WTC11 (cell line): Measurements from ENCODE around the gene TRAFD1. TPM values are rescaled to one million over a fixed set of nuclear protein-coding genes. Genes with fewer than 3 reads are reported as not detected.

Experiments
- ATAC-seq: fragments of 200-7000 bp; cut with Tn5 transposase; 2 replicates; pipeline ENCODE4 v1.10.0; 2021; ENCODE audit warnings: mild to moderate bottlenecking, moderate library complexity
- CTCF ChIA-PET: fragments of 300-600 bp; sonication (Branson Sonifier 250); formaldehyde crosslinking; loops from one replicate; lab custom pipeline; 2021; ENCODE audit warnings: antibody characterized with exemption; lab: Charles Lee
- POLR2A ChIA-PET: fragments of 350-600 bp; sonication (Branson Sonifier 250); formaldehyde crosslinking; loops from one replicate; lab custom pipeline; 2021; ENCODE audit warnings: antibody characterized with exemption; lab: Charles Lee
- DNase-seq: peaks from one replicate; pipeline ENCODE4 v3.0.0; 2021; ENCODE audit warnings: low spot score
- H3K27ac Mint-ChIP-seq: 2 replicates; pipeline ENCODE4 v1.8.0; 2021; ENCODE audit warnings: mixed read lengths
- H3K27me3 Mint-ChIP-seq: 2 replicates; pipeline ENCODE4 v1.8.0; 2021; ENCODE audit warnings: low read depth, mild to moderate bottlenecking, moderate library complexity, mixed read lengths
- H3K36me3 Mint-ChIP-seq: 2 replicates; pipeline ENCODE4 v1.8.0; 2021; ENCODE audit warnings: mixed read lengths
- H3K4me1 Mint-ChIP-seq: 2 replicates; pipeline ENCODE4 v1.8.0; 2022; ENCODE audit warnings: mixed read lengths
- H3K4me3 Mint-ChIP-seq: 2 replicates; pipeline ENCODE4 v1.8.0; 2021; ENCODE audit warnings: mild to moderate bottlenecking, moderate library complexity, mixed read lengths
- H3K9me3 Mint-ChIP-seq: 2 replicates; pipeline ENCODE4 v1.8.0; 2021; ENCODE audit warnings: mixed read lengths
- CREB1 ChIP-seq: sonication (generic); formaldehyde crosslinking; IDR thresholded peaks from 2 replicates; pipeline ENCODE4 v1.8.0; 2023; ENCODE audit warnings: mild to moderate bottlenecking, missing genetic modification reagents
- ESRRA ChIP-seq: sonication (generic); formaldehyde crosslinking; IDR thresholded peaks from 2 replicates; pipeline ENCODE4 v1.8.1; 2022; ENCODE audit warnings: mild to moderate bottlenecking, missing genetic modification reagents, borderline replicate concordance
- FOXK1 ChIP-seq: sonication (generic); formaldehyde crosslinking; IDR thresholded peaks from 2 replicates; pipeline ENCODE4 v1.8.0; 2022; ENCODE audit warnings: mild to moderate bottlenecking, moderate library complexity, missing genetic modification reagents
- FOXP1 ChIP-seq: sonication (generic); formaldehyde crosslinking; IDR thresholded peaks from 2 replicates; pipeline ENCODE4 v1.8.0; 2022; ENCODE audit warnings: missing genetic modification reagents, mild to moderate bottlenecking, moderate library complexity, borderline replicate concordance
- GRHL2 ChIP-seq: fragments of 250-450 bp; sonication (Bioruptor Pico); IDR thresholded peaks from 2 replicates; pipeline ENCODE4 v1.8.0; 2022; ENCODE audit warnings: mild to moderate bottlenecking, moderate library complexity; ENCODE audit not compliant: insufficient replicate concordance, severe bottlenecking
- HMGA2 ChIP-seq: fragments of 250-450 bp; sonication (Bioruptor Pico); IDR thresholded peaks from 2 replicates; pipeline ENCODE4 v1.4.0; 2021; ENCODE audit warnings: mild to moderate bottlenecking, moderate library complexity
- JAZF1 ChIP-seq: fragments of 250-450 bp; sonication (Bioruptor Pico); IDR thresholded peaks from 2 replicates; pipeline ENCODE4 v1.9.0; 2021; ENCODE audit warnings: moderate library complexity, mild to moderate bottlenecking, inconsistent platforms
- NFATC4 ChIP-seq: fragments of 250-450 bp; sonication (Bioruptor Pico); IDR thresholded peaks from 2 replicates; pipeline ENCODE4 v1.9.0; 2021; ENCODE audit warnings: mild to moderate bottlenecking
- NFE2L1 ChIP-seq: sonication (generic); formaldehyde crosslinking; IDR thresholded peaks from 2 replicates; pipeline ENCODE4 v1.8.1; 2023; ENCODE audit warnings: missing genetic modification reagents
- NR3C1 ChIP-seq: sonication (generic); formaldehyde crosslinking; conservative IDR thresholded peaks from 2 replicates; pipeline ENCODE4 v1.8.1; 2023; ENCODE audit warnings: low read depth, mild to moderate bottlenecking, missing genetic modification reagents
- PRRX2 ChIP-seq: fragments of 250-450 bp; sonication (Bioruptor Pico); IDR thresholded peaks from 2 replicates; pipeline ENCODE4 v1.8.0; 2021; ENCODE audit warnings: mild to moderate bottlenecking
- TEAD4 ChIP-seq: sonication (generic); formaldehyde crosslinking; IDR thresholded peaks from 2 replicates; pipeline ENCODE4 v1.8.0; 2022; ENCODE audit warnings: mild to moderate bottlenecking, missing genetic modification reagents
- ZNF121 ChIP-seq: sonication (generic); formaldehyde crosslinking; IDR thresholded peaks from 2 replicates; pipeline ENCODE4 v1.8.0; 2023; ENCODE audit warnings: missing genetic modification reagents
- ZNF317 ChIP-seq: sonication (generic); formaldehyde crosslinking; IDR thresholded peaks from 2 replicates; pipeline ENCODE4 v1.8.1; 2023; ENCODE audit warnings: low read depth, mild to moderate bottlenecking, moderate library complexity, missing genetic modification reagents, borderline replicate concordance
- ZNF396 ChIP-seq: fragments of 250-450 bp; sonication (Bioruptor Pico); IDR thresholded peaks from 2 replicates; pipeline ENCODE4 v1.8.0; 2021; ENCODE audit warnings: mild to moderate bottlenecking, moderate library complexity, borderline replicate concordance
- ZNF423 ChIP-seq: fragments of 250-450 bp; sonication (Bioruptor Pico); IDR thresholded peaks from 2 replicates; pipeline ENCODE4 v2.1.2; 2022; ENCODE audit warnings: mild to moderate bottlenecking, moderate library complexity
- total RNA-seq: library from RNA; stranded (reverse); gene quantifications from 3 replicates; pipeline ENCODE4 v1.2.3, GENCODE V29; 2021
- TF ChIP-seq, protein P1 (sequence below): sonication (generic); formaldehyde crosslinking; IDR thresholded peaks from 2 replicates; pipeline ENCODE4 v1.8.1; 2022; ENCODE audit warnings: low read depth, mild to moderate bottlenecking, moderate library complexity, missing genetic modification reagents, borderline replicate concordance
- TF ChIP-seq, protein P2 (sequence below): sonication (generic); formaldehyde crosslinking; IDR thresholded peaks from 2 replicates; pipeline ENCODE4 v1.8.1; 2023; ENCODE audit warnings: mild to moderate bottlenecking, missing genetic modification reagents
- TF ChIP-seq, protein P3 (sequence below): sonication (generic); formaldehyde crosslinking; IDR thresholded peaks from 2 replicates; pipeline ENCODE4 v1.8.0; 2022; ENCODE audit warnings: mild to moderate bottlenecking, missing genetic modification reagents
- TF ChIP-seq, protein P4 (sequence below): sonication (generic); formaldehyde crosslinking; IDR thresholded peaks from 2 replicates; pipeline ENCODE4 v1.8.0; 2022; ENCODE audit warnings: missing genetic modification reagents
- TF ChIP-seq, protein P5 (sequence below): fragments of 250-450 bp; sonication (Bioruptor Pico); IDR thresholded peaks from 2 replicates; pipeline ENCODE4 v1.9.0; 2021; ENCODE audit warnings: mild to moderate bottlenecking
- TF ChIP-seq, protein P6 (sequence below): sonication (generic); formaldehyde crosslinking; IDR thresholded peaks from 2 replicates; pipeline ENCODE4 v1.8.1; 2022; ENCODE audit warnings: low read depth, missing genetic modification reagents, borderline replicate concordance
- TF ChIP-seq, protein P7 (sequence below): sonication (generic); formaldehyde crosslinking; IDR thresholded peaks from 2 replicates; pipeline ENCODE4 v1.8.1; 2023; ENCODE audit warnings: mild to moderate bottlenecking, missing genetic modification reagents, moderate library complexity

The TRAFD1 gene
- total RNA-seq, 1 experiment from 2014 or later = 25.1 TPM

DNA sequence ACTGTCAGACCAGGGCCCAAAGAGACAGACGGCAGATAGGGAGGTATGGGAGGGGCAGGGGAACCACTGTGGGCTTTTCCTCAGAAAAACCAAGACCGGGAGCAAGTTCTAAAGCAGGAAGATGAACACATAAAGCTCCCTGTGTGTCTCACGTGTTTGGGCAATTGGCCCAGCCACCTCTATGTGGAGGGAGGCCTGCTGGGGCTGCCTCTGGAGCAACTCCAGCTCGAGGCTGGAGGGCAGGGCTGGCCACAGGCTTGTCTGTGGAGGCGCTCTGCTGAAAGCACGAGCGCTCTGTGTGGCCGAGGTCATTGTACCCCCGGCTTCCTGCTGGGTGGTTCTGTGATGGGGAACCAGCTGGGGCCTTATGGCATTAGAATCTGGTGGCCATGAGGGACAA lies 36.4 kb downstream of the TRAFD1 start (continued):
- TF ChIP-seq, protein P1, sequence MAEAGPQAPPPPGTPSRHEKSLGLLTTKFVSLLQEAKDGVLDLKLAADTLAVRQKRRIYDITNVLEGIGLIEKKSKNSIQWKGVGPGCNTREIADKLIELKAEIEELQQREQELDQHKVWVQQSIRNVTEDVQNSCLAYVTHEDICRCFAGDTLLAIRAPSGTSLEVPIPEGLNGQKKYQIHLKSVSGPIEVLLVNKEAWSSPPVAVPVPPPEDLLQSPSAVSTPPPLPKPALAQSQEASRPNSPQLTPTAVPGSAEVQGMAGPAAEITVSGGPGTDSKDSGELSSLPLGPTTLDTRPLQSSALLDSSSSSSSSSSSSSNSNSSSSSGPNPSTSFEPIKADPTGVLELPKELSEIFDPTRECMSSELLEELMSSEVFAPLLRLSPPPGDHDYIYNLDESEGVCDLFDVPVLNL = no peak
- no peak for TF ChIP-seq HMGA2 (CRISPR knock-in tag)
- no peak for TF ChIP-seq NFE2L1 (CRISPR knock-in tag)
- TF ChIP-seq, protein P2, sequence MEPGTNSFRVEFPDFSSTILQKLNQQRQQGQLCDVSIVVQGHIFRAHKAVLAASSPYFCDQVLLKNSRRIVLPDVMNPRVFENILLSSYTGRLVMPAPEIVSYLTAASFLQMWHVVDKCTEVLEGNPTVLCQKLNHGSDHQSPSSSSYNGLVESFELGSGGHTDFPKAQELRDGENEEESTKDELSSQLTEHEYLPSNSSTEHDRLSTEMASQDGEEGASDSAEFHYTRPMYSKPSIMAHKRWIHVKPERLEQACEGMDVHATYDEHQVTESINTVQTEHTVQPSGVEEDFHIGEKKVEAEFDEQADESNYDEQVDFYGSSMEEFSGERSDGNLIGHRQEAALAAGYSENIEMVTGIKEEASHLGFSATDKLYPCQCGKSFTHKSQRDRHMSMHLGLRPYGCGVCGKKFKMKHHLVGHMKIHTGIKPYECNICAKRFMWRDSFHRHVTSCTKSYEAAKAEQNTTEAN (CRISPR knock-in tag) = no peak
- TF ChIP-seq, protein P3, sequence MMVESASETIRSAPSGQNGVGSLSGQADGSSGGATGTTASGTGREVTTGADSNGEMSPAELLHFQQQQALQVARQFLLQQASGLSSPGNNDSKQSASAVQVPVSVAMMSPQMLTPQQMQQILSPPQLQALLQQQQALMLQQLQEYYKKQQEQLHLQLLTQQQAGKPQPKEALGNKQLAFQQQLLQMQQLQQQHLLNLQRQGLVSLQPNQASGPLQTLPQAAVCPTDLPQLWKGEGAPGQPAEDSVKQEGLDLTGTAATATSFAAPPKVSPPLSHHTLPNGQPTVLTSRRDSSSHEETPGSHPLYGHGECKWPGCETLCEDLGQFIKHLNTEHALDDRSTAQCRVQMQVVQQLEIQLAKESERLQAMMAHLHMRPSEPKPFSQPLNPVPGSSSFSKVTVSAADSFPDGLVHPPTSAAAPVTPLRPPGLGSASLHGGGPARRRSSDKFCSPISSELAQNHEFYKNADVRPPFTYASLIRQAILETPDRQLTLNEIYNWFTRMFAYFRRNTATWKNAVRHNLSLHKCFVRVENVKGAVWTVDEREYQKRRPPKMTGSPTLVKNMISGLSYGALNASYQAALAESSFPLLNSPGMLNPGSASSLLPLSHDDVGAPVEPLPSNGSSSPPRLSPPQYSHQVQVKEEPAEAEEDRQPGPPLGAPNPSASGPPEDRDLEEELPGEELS = no peak
- TF ChIP-seq FOXK1 (CRISPR knock-in tag) = no peak
- TF ChIP-seq, protein P4, sequence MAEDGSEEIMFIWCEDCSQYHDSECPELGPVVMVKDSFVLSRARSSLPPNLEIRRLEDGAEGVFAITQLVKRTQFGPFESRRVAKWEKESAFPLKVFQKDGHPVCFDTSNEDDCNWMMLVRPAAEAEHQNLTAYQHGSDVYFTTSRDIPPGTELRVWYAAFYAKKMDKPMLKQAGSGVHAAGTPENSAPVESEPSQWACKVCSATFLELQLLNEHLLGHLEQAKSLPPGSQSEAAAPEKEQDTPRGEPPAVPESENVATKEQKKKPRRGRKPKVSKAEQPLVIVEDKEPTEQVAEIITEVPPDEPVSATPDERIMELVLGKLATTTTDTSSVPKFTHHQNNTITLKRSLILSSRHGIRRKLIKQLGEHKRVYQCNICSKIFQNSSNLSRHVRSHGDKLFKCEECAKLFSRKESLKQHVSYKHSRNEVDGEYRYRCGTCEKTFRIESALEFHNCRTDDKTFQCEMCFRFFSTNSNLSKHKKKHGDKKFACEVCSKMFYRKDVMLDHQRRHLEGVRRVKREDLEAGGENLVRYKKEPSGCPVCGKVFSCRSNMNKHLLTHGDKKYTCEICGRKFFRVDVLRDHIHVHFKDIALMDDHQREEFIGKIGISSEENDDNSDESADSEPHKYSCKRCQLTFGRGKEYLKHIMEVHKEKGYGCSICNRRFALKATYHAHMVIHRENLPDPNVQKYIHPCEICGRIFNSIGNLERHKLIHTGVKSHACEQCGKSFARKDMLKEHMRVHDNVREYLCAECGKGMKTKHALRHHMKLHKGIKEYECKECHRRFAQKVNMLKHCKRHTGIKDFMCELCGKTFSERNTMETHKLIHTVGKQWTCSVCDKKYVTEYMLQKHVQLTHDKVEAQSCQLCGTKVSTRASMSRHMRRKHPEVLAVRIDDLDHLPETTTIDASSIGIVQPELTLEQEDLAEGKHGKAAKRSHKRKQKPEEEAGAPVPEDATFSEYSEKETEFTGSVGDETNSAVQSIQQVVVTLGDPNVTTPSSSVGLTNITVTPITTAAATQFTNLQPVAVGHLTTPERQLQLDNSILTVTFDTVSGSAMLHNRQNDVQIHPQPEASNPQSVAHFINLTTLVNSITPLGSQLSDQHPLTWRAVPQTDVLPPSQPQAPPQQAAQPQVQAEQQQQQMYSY (CRISPR knock-in tag) = no peak
- TF ChIP-seq, protein P5, sequence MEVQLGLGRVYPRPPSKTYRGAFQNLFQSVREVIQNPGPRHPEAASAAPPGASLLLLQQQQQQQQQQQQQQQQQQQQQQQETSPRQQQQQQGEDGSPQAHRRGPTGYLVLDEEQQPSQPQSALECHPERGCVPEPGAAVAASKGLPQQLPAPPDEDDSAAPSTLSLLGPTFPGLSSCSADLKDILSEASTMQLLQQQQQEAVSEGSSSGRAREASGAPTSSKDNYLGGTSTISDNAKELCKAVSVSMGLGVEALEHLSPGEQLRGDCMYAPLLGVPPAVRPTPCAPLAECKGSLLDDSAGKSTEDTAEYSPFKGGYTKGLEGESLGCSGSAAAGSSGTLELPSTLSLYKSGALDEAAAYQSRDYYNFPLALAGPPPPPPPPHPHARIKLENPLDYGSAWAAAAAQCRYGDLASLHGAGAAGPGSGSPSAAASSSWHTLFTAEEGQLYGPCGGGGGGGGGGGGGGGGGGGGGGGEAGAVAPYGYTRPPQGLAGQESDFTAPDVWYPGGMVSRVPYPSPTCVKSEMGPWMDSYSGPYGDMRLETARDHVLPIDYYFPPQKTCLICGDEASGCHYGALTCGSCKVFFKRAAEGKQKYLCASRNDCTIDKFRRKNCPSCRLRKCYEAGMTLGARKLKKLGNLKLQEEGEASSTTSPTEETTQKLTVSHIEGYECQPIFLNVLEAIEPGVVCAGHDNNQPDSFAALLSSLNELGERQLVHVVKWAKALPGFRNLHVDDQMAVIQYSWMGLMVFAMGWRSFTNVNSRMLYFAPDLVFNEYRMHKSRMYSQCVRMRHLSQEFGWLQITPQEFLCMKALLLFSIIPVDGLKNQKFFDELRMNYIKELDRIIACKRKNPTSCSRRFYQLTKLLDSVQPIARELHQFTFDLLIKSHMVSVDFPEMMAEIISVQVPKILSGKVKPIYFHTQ = no peak
- no peak for TF ChIP-seq ZNF121 (CRISPR knock-in tag)

DNA sequence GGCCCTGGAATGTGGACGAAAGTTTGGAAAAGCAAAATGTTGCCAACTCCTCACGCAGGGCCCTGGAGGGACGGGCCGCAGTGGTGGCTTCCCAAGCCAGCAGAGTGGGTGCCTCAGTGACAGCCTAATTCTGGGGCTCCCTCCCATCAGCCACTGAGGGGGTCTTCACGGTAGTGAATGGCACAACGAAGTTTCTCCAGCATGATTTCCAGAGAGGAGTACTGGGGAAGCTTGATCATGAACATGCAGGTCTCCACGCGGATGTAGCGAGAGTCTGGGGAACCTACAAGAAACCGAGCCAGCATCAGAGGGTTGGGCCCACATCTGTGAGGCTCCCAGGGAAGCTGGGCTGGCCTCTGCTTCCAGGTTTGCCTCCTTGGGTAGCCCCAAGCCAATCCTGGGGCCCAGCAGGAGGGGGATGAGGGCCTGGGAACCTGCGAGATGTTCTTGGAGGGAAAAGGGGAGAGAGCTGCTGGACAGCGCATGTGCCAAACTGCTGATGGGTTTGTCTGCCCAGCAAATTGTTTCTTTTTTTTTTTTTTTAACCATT lies 37.0 kb downstream of the TRAFD1 start:
- CTCF ChIA-PET = no interaction called here
- ATAC-seq (no peak), DNase-seq (no peak)
- Mint-ChIP-seq H3K36me3 (peaks cover 40% of the 10 kb centered on the region), H3K9me3 (peaks cover 13% of the 10 kb centered on the region), H3K4me3 (no peak overlapping the region), H3K27ac (no peak overlapping the region), H3K27me3 (no peaks in the 10 kb centered on the region), H3K4me1 (no peaks in the 10 kb centered on the region)
- POLR2A ChIA-PET = no interaction called here
- TF ChIP-seq JAZF1 (CRISPR knock-in tag) (no peak), PRRX2 (CRISPR knock-in tag) (no peak), GRHL2 (CRISPR knock-in tag) (no peak), HMGA2 (CRISPR knock-in tag) (no peak), CREB1 (no peak), ZNF317 (CRISPR knock-in tag) (no peak), ESRRA (no peak), FOXP1 (no peak), NFATC4 (CRISPR knock-in tag) (no peak), TEAD4 (no peak), ZNF423 (CRISPR knock-in tag) (no peak), NR3C1 (no peak), ZNF396 (no peak)
- TF ChIP-seq, protein P6, sequence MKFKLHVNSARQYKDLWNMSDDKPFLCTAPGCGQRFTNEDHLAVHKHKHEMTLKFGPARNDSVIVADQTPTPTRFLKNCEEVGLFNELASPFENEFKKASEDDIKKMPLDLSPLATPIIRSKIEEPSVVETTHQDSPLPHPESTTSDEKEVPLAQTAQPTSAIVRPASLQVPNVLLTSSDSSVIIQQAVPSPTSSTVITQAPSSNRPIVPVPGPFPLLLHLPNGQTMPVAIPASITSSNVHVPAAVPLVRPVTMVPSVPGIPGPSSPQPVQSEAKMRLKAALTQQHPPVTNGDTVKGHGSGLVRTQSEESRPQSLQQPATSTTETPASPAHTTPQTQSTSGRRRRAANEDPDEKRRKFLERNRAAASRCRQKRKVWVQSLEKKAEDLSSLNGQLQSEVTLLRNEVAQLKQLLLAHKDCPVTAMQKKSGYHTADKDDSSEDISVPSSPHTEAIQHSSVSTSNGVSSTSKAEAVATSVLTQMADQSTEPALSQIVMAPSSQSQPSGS (CRISPR knock-in tag) = no peak
- TF ChIP-seq, protein P7, sequence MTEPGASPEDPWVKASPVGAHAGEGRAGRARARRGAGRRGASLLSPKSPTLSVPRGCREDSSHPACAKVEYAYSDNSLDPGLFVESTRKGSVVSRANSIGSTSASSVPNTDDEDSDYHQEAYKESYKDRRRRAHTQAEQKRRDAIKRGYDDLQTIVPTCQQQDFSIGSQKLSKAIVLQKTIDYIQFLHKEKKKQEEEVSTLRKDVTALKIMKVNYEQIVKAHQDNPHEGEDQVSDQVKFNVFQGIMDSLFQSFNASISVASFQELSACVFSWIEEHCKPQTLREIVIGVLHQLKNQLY = no peak
